Hematopoietic multipotent progenitor cell treated with erythropoietin and hydrocortisone succinate and interleukin-3 and kit ligand, for 17 days (in vitro differentiated cells): Measurements from ENCODE around the gene HNF1B.

ENCODE experiments used
- DNase-seq: peaks from one replicate; pipeline ENCODE4 v3.0.0-alpha.2; 2015; ENCODE audit warnings: low spot score

Gene HNF1B

DNA sequence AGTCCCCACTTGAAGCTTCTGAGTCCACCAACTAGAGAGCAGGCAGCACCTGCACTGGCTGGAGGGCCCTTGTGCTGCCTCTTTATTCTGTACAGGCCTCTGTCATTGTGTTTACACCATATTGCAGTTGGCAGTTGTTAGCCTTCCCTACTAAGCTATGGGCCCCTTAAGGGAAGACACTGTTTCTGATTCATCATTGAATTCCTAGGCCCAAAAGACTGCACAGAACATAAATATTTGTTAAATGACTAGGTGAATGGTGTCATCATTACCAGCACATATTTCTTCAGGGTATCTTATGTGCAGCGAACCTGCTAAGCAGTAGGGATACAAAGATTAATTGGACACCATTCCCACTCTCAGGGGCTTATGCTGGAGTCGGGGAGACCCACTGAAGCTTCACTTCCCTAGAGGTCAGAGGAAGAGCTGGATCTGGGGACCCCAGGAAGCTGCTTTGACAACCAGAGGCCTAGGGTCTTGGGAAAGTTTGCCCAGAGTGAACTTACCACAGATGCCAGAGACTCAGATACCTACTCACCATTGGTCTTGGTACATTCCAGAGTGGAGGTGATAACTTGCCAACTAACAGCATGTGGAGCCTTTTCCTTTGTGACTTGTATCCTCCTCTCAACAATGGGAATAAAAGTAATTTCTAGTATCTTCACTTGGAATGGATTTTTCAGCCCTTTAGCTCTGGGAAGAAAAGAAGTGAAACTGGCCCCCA is 72.9 kb downstream of the HNF1B start:
- DNase-seq, result no peak

DNA sequence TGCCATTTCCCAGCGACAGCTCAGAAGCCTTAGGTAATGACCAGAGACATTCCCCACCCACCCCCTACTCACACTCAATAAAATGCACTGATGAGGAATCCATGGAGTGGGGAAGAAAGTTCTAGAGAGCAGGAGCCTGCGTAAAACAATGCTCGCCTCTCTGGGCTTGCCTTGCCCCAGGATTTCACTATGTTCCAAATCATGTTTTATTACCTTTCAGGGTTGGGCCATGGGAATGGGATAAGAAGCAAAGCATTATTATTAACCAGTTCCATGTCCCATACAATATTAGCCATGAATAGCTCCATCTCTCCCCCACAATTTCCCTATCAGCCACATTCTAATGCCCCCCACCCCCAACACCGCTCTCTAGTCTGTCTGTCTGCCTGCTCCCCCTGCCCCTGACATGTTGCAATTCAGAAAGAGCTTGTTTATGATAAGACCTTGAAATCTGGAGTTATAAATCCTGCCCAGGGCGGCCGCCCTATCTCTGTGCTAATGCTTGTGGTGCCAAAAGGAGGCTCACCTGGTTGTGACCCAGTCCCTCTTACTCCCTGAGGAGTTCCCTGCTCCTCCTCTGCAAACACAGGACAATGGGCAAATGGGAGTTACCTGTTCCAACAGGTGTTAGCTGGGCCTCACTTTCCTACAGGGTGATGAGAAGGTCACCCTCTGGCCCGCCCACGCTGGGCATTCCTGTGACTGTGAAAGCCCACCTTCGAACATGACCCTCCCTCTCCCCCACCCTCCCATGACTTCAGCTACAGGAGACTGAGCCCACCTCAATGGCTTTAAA is 73.6 kb downstream of the HNF1B start:
- DNase-seq, result no peak

DNA sequence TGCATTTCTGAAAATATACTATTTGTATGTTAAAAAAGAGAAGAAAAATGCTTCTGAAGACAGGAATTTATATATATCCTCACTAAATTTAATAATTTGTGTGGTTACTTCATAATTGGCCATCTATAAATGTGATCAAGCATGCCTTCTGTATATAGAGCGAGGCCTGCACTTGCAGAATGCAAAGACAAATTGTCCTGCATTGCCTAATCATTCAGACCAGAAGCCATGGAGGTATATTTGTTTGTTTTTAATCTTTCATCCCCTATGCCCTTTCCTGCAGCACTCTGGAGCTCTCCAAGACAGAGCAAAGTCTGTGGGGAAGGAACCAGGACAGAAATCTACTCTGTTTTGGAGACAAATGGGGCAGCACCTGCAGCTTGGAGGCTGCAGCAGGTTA is 77.8 kb downstream of the HNF1B start:
- no peak for DNase-seq

DNA sequence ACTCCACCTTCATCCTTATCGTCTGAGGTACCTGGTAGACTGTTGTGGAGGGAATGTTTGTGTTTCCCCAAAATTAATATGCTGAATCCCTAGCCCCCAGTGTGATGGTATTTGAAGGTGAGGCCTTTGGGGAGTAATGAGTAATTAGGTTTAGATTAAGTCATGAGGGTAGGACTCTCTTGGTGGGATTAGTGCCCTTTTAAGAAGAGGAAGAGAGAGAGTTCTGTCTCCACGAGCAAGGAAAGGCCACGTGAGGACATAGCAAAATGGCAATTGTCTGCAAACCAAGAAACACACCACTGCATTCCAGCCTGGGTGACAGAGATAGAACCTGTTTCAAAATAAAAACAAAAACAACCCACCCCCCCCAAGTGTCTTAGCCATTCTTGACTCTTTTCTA is 80.6 kb downstream of the HNF1B start:
- no peak for DNase-seq

DNA sequence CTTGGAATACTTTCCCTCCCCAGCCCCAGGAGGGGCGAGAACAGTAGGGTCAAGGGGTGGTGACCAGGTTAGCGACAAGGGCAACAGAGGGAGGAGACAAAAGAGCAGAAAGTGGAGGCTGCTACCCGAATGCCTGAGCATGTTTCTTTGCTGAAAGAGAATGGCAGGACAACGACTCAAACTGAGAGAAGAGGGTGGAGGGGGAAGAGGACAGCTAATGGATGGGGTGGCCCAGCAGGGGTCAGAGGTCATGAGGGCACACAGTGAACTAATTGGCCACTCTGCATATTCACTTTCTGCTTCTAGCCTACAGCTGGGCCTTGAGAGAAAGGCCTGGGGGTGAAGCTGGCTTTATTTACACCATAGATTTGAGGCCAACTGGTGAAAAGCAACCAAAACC is 82.5 kb downstream of the HNF1B start:
- no peak for DNase-seq

DNA sequence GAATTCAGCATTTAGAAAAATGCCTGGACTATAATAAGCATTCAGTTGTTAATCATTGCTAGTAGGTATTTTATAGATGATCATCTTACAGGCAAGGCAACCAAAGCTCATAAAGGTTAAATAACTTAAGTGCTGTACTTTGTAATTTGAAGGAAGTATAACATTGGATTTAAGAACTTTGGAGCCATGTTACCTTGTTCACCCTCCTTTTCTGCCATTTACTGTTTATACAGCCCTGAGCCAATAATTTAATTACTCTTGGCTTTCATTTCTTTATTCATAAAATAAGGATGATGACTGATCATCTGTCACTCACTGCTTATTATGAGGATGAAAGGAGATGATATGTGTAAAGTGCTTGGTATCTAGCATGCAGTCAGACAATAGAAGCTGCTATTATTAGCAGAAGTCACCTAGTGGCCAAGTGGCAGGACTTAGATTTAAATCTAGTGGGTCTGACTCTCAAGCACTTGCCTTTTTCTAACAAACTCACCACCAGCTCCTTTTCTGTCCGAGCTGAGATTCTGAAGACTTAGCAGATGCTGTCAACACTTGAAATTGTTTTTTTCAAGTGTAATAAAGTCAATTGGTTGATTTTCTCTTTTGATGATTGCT is 83.4 kb downstream of the HNF1B start:
- no peak for DNase-seq

DNA sequence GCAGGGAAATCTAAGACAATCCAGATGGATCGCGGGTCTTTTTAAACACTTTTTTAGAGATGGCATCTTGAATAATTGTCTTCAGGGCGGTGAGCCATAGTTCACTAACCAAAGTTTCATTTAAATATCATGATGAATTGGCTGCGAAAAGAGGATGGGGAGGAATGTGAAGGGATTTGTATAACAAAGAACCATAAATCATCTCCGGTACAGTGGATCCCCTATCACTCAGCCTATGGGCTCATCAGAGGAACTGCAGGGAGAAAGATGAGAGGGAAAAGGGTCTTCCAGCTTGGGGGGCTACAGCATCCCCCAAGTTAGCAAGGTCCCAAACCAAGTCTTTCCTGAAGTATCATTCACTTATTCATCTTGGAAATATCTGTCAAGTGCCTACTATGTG is 84.9 kb downstream of the HNF1B start:
- DNase-seq, result no peak

DNA sequence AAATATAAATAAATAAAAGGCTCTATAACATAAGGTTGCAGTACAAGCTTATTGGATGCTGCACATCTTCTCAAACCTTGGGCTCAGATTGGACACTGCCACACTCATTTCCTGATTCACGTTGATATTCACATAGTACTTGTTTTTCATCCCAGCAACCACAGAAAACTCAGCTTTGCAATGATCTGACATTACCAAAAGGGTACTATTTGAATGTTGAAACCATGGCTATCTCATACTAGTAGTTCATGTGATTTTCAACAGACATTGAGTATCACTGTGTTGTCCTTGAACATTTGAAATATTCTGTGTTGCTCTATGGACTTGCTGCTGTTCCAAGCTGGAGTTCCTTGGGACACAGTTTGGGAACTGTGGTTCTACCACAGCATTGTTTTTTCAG is 87.7 kb downstream of the HNF1B start:
- no peak for DNase-seq

DNA sequence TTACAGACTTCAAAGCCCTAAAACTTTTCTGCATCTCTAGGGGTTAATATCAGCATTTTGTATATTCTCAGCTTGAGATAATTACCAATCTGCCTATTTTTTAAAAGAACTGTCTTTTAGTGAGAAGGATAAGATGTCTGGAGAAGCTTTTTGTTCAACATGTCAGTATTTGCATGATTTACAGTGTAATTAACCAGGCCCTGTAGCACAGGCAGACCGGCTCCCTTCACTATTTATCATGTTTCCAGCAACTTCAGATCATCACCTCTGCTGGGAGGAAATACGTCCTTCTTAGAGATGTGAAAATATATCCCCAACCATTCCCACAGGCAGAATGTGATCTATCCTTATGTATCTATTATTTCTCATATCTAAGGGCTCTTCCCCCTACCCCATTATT is 93.0 kb downstream of the HNF1B start:
- DNase-seq, result no peak

DNA sequence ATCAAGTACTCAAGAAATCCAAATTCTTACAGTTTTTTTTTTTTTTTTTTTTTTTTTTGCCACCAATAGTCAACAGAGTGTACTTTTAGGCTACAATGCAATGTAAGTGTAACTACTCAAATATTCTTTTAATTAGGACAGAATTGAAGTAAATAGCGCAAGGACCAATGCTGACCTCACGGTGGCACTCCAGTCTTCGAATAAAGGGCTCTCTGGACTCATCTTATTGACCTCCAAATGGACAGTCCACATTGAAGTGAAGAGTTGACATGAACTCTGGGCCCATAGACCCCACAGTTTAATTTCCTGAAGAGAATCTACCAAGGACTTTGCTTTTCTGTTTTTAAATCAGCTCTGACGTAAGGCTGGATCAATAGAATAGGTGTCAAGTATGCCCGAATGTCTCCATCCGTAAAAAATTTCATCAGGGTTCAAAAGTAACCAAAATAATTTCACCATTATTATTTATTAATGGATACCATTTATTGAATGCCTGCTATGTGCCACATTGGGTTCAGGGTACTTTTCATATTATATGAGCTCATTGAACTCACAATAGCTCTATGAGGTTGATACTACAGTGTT is 94.3 kb downstream of the HNF1B start:
- peak; percentile 59 for DNase-seq

DNA sequence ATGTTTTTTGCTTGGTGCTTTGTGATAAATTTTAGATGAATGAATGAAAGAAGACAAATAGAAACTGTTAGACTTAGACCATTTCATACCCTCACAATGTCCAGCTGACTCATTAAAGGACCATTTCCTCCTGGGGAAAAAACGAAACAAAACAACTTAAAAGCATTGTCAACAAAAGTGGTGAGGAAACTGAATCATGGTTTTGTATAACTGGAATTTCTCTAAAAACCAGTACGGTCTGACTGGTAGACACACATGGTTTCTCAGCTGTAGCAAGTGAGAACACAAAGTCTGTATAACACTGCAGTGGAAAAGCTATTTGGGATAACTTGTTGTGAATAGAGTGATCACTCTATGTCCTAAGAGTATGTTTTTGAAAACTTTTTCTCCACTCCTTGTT is 96.3 kb downstream of the HNF1B start:
- DNase-seq, result no peak

DNA sequence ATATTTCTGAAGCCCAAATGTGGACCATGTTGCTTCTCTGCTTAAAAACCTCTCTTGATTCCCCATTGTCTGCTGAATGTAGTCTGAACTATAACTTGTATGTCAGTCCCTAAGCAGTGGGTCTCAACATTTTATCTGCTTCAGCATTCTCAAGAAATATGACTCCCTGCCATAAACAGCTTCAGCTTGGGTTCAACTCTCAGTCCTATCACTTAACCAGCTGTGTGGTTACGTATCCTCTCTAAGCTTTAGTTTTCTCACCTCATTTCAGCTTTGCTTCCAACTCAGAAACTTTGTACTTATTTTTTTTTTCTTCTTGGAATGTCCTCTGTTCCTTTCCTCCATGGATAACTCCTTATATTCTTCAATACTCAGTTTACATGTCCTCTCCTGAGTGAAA is 97.0 kb downstream of the HNF1B start:
- no peak for DNase-seq

DNA sequence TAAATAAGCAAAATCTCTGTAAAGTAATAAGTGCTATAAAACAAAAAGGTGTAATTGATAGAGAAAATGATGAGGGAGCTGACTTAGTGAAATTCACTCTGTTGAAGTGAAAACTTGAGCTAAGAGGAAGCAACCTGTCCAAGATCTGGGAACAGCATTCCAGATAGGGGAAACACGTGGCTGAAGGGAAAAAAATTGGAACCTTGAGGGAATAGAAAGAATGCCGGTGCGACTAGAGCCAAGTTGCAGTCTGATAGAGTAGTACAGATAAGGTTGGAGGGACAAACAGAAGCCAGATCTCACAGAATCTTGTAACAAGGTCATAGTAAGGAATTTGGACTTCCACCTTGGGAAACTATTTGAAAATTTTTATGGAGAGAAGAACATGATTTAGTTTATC is 101.0 kb downstream of the HNF1B start:
- DNase-seq, result no peak

DNA sequence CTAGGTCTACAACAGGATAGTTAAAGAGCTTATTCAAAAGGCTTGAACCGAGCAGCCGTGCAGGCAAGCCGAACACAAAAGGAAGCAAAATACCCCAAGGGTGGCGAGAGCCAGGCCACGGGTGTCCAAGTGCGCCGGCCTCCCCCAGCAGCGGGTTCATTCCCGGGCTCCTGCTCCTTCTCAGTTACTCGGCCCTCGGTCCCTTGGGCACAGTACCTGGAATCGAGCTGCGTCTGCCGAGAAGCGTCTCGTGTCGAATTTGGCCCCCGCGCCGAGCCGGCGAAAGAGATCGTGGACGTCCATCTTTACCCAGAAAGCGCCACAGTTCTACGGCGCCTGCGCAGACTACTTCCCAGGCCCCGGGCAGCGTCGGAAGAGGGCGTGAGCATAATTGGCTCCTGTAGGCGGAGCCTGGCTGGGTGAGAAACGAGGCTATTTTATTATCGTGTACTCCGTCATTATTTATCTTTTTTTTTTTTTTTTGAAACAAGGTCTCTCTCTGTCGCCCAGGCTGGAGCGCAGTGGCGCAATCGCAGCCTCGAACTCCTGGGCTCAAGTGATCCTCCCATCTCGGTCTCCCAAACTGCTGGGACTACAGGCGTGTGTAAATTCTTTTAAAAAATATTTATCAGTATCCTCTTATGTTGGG is 101.6 kb downstream of the HNF1B start, which contains the start of gene DDX52:
Gene DDX52, minus strand, starts transcription at position 329 of the 649 bp plus-strand sequence. Its CDS starts 26 bp downstream, at position 303.
- DNase-seq, result peak; percentile 99

DNA sequence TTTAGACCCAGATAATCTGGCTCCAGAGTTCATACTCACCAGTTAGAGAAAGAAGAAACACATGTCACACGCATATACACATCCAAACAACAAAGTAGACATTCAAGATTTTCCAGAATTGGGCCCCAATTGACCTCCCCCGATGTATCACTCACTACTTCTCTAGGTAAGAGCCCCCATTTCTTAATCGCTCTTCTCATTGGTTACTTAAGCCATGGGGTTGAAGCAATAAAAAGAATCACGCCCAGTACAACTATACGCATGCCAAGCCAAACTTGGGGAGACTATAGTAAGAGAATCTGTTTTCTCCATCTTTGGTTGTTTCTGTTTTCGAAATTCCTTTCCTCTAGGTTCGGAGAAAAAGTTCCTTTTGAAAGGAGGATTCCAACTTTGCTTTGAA is 102.2 kb downstream of the HNF1B start:
- DNase-seq, result no peak

DNA sequence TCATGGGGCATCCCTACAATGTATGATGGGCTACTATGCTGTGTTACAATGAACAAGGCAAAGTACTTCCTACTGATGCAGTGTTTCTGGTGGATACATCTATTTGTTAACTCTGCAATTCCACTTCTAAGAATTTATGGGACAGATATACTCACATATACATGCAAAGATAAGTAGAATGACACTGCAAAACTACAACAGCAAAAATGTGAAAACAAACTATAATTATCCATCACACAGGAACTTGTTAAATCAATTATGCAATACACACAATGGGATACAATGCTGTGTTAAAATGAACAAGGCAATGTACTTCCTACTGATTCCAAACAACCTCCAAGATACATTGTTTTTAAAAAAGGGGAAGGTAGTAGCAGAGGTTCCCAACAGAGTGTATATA is 104.8 kb downstream of the HNF1B start:
- peak; percentile 51 for DNase-seq

DNA sequence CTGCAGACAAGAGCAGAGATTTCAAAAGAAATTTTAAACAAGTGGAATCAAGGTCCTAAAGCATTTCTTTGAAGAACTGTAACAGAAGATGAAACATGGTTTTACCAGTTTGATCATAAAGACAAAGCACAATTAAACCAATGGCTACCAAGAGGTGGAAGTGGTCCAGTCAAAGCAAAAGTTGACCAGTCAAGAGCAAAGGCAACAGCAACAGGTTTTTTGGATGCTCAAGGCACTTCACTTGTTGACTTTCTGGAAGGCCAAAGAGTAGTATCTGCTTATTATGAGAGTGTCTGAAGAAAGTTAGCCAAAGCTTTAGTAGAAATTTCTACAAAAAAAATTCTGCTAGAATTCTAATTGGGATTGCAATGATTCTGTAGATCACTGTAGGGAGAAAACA is 106.9 kb downstream of the HNF1B start:
- DNase-seq, result no peak
